GM12892 (cell line): ENCODE measurements around the gene OCIAD2.

ENCODE experiments used
- POLR2A ChIP-seq: IDR thresholded peaks from 2 replicates; pipeline ENCODE4 v1.6.1; 2011; ENCODE audit warnings: low read depth, low read length, control low read depth
- POLR2AphosphoS5 ChIP-seq: IDR thresholded peaks from 2 replicates; pipeline ENCODE4 v1.6.1; 2011; ENCODE audit warnings: low read depth, low read length, control low read depth
- TAF1 ChIP-seq: IDR thresholded peaks from 2 replicates; pipeline ENCODE4 v1.6.1; 2011; ENCODE audit warnings: low read depth, mild to moderate bottlenecking, control low read depth, low read length, borderline replicate concordance

- TF ChIP-seq POLR2A (no peak), POLR2AphosphoS5 (no peak), TAF1 (no peak)
Observed at GRCh38 chr4:48862038-48862437, 44.5 kb downstream of the OCIAD2 start.
